Left ventricle myocardium inferior (tissue), 1 donor: ENCODE measurements around the gene COX8C. TPM values are rescaled to one million over a fixed set of nuclear protein-coding genes. Genes with fewer than 3 reads are reported as not detected.

Source experiments
- DNase-seq: peaks from one replicate; pipeline ENCODE4 v3.0.0-alpha.2; 2020
- H3K27ac ChIP-seq: fragments of 200-600 bp; replicated peaks from 2 replicates; pipeline ENCODE4 v1.8.0; 2021
- H3K27me3 ChIP-seq: fragments of 200-600 bp; 2 replicates; pipeline ENCODE4 v1.8.0; 2021; ENCODE audit warnings: low read depth
- H3K36me3 ChIP-seq: fragments of 200-600 bp; 2 replicates; pipeline ENCODE4 v1.8.0; 2021
- H3K4me1 ChIP-seq: fragments of 200-600 bp; 2 replicates; pipeline ENCODE4 v1.8.0; 2021
- H3K4me3 ChIP-seq: fragments of 200-600 bp; 2 replicates; pipeline ENCODE4 v1.8.0; 2021; ENCODE audit warnings: mild to moderate bottlenecking, moderate library complexity
- H3K9me3 ChIP-seq: fragments of 200-600 bp; replicated peaks from 2 replicates; pipeline ENCODE4 v1.8.0; 2021
- intact Hi-C: fragments of 100-400 bp; cut with micrococcal nuclease; formaldehyde crosslinking; loops from one replicate; pipeline ENCODE4 v1.11.0; 2022
- long read RNA-seq: library from polyadenylated mRNA; unstranded; transcript quantifications from one replicate; pipeline ENCODE4 v2.0.0, GENCODE V29; 2021
- total RNA-seq: library from RNA; stranded (reverse); fragmentation: NEBNext Ultra II Directional; extraction: Animal tissue kit (Norgen Biotek cat#: 25700); gene quantifications from one replicate; pipeline ENCODE4 v1.2.1, GENCODE V29; 2021
- TF ChIP-seq, protein P1 (sequence below): fragments of 200-600 bp; IDR thresholded peaks from 2 replicates; pipeline ENCODE4 v1.8.0; 2021; ENCODE audit warnings: antibody characterized with exemption, mild to moderate bottlenecking, borderline replicate concordance
- donor health status: DM: no; HTN: yes; CAD: no; lungs with severe emphysema.

Gene COX8C, protein sequence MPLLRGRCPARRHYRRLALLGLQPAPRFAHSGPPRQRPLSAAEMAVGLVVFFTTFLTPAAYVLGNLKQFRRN
- total RNA-seq: 1.3 TPM
- long read RNA-seq: 0 reads

DNA sequence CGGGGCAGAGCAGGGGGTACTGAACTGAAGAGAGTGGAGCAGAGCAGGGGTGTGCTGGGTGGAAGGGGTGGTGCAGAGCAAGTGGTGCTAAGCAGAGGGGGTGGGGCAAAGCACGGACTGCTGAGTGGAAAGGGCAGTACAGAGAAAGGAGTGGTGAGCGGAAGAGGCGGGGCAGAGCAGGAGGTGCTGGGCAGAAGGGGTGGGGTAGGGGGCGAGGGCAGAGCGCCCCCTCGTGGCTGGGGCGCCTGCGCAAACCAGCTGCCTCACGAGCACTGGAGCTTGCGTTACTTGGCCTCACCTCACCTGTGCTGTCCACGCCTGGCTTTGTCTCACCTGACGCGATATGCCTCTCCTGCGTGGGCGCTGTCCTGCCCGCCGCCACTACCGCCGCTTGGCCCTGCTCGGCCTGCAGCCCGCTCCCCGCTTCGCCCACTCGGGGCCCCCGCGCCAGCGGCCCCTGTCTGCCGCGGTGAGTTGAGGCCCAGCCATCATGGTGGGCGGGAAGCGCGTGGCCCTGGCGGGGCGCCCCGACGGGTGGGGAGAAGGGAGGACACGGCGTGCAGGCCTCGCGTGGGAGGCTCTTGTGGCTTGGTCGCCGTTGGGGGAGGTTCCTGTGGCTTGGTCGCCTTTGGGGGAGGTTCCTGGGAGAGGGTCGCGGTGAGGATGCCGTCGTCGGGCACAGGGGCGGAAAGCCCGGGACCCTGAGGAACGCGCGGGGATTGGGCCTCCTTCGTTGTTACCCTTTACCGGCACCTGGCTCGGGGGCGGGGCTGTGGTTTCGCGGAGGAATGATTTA is at the start of gene COX8C:
TSS of gene COX8C (plus strand) at position 257 of the 796 bp plus-strand sequence. CDS start at position 344, 87 bp downstream.
- TF ChIP-seq, protein P1, sequence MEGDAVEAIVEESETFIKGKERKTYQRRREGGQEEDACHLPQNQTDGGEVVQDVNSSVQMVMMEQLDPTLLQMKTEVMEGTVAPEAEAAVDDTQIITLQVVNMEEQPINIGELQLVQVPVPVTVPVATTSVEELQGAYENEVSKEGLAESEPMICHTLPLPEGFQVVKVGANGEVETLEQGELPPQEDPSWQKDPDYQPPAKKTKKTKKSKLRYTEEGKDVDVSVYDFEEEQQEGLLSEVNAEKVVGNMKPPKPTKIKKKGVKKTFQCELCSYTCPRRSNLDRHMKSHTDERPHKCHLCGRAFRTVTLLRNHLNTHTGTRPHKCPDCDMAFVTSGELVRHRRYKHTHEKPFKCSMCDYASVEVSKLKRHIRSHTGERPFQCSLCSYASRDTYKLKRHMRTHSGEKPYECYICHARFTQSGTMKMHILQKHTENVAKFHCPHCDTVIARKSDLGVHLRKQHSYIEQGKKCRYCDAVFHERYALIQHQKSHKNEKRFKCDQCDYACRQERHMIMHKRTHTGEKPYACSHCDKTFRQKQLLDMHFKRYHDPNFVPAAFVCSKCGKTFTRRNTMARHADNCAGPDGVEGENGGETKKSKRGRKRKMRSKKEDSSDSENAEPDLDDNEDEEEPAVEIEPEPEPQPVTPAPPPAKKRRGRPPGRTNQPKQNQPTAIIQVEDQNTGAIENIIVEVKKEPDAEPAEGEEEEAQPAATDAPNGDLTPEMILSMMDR: no peak
- no peak within 1 kb of the TSS for H3K4me3 ChIP-seq
- no peaks in the 10 kb centered on the region for H3K9me3 ChIP-seq
- H3K4me1 ChIP-seq: no peaks in the 10 kb centered on the region
- H3K27me3 ChIP-seq: no peaks in the 10 kb centered on the region
- no peaks in the 10 kb centered on the region for H3K36me3 ChIP-seq
- intact Hi-C loops: no loop called here
- no peak for DNase-seq
- no peak within 1 kb of the TSS for H3K27ac ChIP-seq

DNA sequence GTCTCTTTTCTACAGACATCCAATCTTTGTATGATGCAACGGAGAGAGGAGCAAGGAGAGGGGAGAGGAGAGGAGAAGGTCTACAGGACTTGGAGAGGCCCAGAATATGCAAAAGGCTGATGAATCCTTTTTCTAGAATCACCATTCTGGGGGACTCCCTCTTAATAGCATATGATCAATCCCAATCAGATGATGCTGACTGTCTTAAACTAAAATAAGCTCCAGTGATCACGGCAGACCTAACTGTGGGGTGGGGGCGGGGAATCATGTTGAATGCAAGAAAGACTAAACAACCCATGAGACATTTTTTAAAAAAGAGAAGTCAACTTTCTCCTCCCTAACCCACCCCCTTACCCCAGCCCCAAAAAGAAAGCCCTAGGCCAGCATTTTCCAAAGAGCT is 47.6 kb upstream of the COX8C start:
- peaks cover 38% of the 10 kb centered on the region for H3K4me1 ChIP-seq
- intact Hi-C loops: no loop called here
- H3K4me3 ChIP-seq: no peak overlapping the region
- no peaks in the 10 kb centered on the region for H3K27me3 ChIP-seq
- H3K27ac ChIP-seq: no peak overlapping the region
- TF ChIP-seq, protein P1: no peak
- peaks cover 9% of the 10 kb centered on the region for H3K36me3 ChIP-seq
- no peak for DNase-seq
- H3K9me3 ChIP-seq: no peaks in the 10 kb centered on the region

DNA sequence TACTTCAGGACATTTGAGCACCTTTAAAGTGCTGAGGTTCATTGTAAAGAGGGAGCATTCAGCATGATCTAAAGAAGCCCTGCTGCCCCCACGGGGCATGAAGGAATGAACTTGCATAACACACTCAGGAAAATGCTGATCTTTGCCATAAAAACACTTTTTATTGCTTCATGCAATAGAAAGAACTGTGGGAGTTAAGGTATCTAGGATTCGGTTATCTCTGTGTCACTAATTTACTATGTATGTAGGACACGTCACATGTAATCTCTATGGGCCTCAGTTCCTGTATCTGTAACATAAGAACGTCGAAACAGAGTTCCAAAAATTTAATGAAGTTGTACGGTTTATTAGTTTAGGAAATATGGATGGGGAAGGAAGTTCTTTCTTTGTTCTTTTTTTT is 47.1 kb upstream of the COX8C start:
- TF ChIP-seq, protein P1: no peak
- Histone ChIP-seq H3K4me1 (peaks cover 43% of the 10 kb centered on the region), H3K36me3 (peaks cover 4% of the 10 kb centered on the region), H3K9me3 (no peaks in the 10 kb centered on the region), H3K27me3 (no peaks in the 10 kb centered on the region), H3K4me3 (no peak overlapping the region), H3K27ac (no peak overlapping the region)
- intact Hi-C loops: no loop called here
- DNase-seq: no peak

DNA sequence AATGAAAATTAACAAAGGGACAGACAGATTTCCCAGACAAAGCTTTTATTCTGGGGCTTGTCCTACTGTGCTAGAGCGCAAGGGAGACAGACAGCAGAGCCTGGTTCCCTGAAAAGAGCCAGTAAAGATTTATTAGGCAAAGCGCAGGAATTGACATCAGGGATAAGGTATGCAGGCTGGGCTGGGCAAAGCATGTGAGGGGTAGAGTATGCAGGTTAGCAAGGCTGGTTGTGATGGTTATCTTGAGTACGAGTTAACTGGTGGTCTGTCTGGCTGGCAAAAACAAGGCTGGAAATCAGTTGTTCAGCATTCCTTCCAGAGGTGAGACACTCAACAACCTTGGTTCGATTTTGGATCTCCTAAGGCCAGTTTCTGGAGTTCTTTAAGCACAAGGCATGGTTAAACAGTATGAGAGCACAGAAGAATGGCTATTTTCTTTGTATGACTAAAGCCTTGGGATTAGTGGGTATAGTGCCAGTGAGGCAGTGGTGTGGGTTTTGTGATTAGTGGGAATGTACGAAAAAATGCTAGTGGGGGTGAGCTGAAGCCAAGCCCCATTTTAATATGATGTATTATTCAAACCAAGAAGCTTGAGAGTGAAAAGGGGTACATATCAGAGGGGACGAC is 45.0 kb upstream of the COX8C start:
- Histone ChIP-seq H3K36me3 (no peaks in the 10 kb centered on the region), H3K27me3 (no peaks in the 10 kb centered on the region), H3K4me3 (no peak overlapping the region), H3K27ac (no peak overlapping the region), H3K9me3 (no peaks in the 10 kb centered on the region), H3K4me1 (peaks cover 63% of the 10 kb centered on the region)
- intact Hi-C loops: no loop called here
- TF ChIP-seq, protein P1: no peak
- DNase-seq: no peak

DNA sequence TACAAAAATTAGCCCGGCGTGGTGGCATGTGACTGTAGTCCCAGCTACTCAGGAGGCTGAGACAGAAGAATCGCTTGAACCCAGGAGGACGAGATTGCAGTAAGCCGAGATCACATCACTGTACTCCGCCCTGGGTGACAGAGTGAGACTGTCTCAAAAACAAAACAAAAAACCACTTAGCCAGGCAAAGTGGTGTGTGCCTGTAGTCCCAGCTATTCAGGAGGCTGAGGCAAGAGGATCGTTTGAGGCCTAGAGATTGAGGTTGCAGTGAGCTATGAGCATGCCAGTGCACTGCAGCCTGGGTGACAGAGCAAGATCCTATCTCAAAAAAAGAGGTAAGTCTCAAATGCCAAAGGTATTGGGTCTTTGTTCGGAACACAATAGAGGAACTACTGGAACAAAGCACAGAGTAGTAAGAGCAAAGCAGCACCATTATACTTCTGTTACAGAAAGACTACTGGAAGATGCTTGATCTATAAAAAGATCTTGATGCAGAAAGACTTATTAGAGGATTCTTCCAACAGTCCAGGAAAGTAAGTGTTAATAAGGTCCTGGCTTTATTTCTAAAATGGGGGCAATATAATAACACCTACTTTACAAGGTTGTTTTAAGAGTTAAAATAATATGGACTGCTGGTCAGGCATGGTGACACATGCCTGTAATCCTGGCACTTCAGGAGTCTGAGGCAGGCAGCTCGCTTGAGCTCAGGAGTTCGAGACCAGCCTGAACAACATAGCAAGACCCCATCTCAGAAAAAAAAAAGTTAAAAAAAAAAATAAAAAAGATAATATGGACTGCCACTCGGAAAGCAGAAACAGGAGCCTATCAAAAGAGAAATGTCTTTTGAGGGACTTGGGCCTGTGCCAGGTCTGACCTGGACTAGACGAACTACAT is 44.0 kb upstream of the COX8C start:
- Histone ChIP-seq H3K4me1 (peaks cover 69% of the 10 kb centered on the region), H3K9me3 (no peaks in the 10 kb centered on the region), H3K36me3 (no peaks in the 10 kb centered on the region), H3K27ac (no peak overlapping the region), H3K27me3 (no peaks in the 10 kb centered on the region), H3K4me3 (no peak overlapping the region)
- TF ChIP-seq, protein P1: no peak
- no peak for DNase-seq
- intact Hi-C loops: no loop called here
